ENCODE results near the gene TSHZ3.
A peak's percentile ranks its signal among the peaks of the same experiment; 100 is the strongest.

The TSHZ3 gene

GRCh38 chr19:31313291-31314030, 35.8 kb downstream of the TSHZ3 start:
- DNase-seq = no peak

- DNase-seq = no peak
These were observed 36.5 kb downstream of the TSHZ3 start for GRCh38 chr19:31312677-31313244.

- peak; percentile 4 to 47 for DNase-seq
These were observed 37.1 kb downstream of the TSHZ3 start for GRCh38 chr19:31312009-31312676.

- DNase-seq = no peak
These were observed 38.7 kb downstream of the TSHZ3 start for GRCh38 chr19:31310432-31311133.

- DNase-seq = no peak
These were observed 40.5 kb downstream of the TSHZ3 start for GRCh38 chr19:31308781-31309180.

GRCh38 chr19:31307071-31307669, 42.1 kb downstream of the TSHZ3 start:
- DNase-seq = no peak

GRCh38 chr19:31306006-31306753, 43.1 kb downstream of the TSHZ3 start:
- DNase-seq = no peak

GRCh38 chr19:31304831-31305312, 44.4 kb downstream of the TSHZ3 start:
- DNase-seq = no peak

- no peak for DNase-seq
These were observed 45.9 kb downstream of the TSHZ3 start for GRCh38 chr19:31303262-31303815.

- DNase-seq = no peak
These were observed 47.8 kb downstream of the TSHZ3 start for GRCh38 chr19:31301306-31301980.

GRCh38 chr19:31300422-31300821, 48.8 kb downstream of the TSHZ3 start:
- no peak for DNase-seq

GRCh38 chr19:31299665-31300064, 49.6 kb downstream of the TSHZ3 start:
- no peak for DNase-seq

- no peak for DNase-seq
These were observed 51.2 kb downstream of the TSHZ3 start for GRCh38 chr19:31297991-31298390.

GRCh38 chr19:31296741-31297390, 52.4 kb downstream of the TSHZ3 start:
- DNase-seq = no peak

- no peak for DNase-seq
These were observed 55.0 kb downstream of the TSHZ3 start for GRCh38 chr19:31294189-31294588.

- DNase-seq = no peak
These were observed 56.5 kb downstream of the TSHZ3 start for GRCh38 chr19:31292639-31293185.

GRCh38 chr19:31290931-31291590, 58.2 kb downstream of the TSHZ3 start:
- DNase-seq = no peak

GRCh38 chr19:31289976-31290375, 59.3 kb downstream of the TSHZ3 start:
- DNase-seq = no peak

GRCh38 chr19:31289381-31289880, 59.8 kb downstream of the TSHZ3 start:
- no peak for DNase-seq

GRCh38 chr19:31286491-31286890, 62.7 kb downstream of the TSHZ3 start:
- DNase-seq = no peak
